Stimulated activated CD4-positive, alpha-beta T cell treated with anti-CD3 and anti-CD28 coated beads, TNF-alpha, amount 100 ng/mL, for 1 hour (primary cell): ENCODE data around the gene PNKP.

Experiments
- DNase-seq, 3 donors: peaks; one replicate each; pipeline ENCODE4 v3.0.0-alpha.2; 2020; ENCODE audit warnings: low read depth in 3 of 3, low spot score in 1 of 3

The PNKP gene

GRCh38 chr19:49876422-49877019 is 9.1 kb upstream of the PNKP start:
- DNase-seq: peak; percentile 94 to 96 (median 95)

DNA sequence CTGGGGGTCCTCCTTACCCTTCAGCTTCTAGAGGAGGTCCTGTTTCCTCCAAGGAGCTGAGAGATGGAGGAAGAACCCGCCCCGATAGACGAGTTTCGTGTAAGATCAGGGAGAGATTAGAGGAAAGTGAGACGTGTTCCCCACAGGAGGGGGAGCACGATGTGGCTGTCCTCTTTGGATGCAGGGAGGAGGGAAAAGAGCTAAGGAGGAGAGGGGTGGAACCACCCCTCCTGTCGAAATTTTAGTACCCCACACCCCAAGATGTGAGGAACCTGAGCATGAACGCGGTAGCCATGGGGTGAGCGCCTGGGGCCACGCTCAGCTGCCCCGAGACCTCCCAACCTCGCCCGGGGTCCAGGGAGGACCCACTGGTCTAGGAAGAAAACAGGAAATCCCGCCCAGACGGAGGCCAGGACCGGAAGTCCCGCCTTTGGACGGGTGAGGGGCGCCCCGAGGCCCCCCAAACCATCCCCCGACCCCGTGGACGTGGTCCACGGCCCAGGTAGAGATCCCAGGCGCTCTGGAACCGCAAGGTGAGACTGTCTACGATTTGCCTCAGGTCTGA is 8.6 kb upstream of the PNKP start:
- DNase-seq: peak in 2 of 3 donors; percentile 27 to 41

GRCh38 chr19:49875177-49875576 is 7.8 kb upstream of the PNKP start:
- DNase-seq: no peak

DNA sequence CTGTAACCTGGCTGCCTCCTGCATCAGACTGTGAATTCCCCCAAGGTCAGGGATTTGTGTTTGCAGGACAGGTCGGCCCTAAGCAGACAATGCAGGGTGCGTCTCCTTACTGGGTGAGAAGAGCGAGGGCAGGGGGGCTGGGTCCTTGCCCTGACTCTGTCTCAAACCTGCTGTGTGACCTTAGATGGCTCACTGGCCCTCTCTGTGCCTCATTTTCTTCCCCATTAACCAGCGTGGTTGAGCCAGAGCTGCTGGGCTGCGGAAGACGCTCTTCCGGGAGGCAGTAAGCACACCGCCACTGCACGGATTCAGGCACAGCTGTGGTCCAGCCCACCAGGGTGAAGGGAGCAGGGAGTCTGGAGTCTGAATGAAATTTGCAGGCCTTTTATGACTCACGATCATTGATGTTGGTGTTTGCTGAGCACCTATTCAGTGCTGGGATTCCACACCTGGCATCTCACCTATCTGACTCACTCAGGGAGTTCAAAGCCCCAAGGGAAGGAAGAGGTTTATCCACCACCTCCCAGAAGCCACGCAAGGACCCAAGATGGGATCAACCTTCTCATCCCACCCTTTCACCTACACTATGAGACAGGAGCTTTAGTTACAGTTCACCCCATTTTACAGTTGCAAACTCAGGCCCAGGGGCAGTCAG is 7.3 kb upstream of the PNKP start:
- DNase-seq: no peak

GRCh38 chr19:49873834-49874233 is 6.5 kb upstream of the PNKP start:
- no peak for DNase-seq

DNA sequence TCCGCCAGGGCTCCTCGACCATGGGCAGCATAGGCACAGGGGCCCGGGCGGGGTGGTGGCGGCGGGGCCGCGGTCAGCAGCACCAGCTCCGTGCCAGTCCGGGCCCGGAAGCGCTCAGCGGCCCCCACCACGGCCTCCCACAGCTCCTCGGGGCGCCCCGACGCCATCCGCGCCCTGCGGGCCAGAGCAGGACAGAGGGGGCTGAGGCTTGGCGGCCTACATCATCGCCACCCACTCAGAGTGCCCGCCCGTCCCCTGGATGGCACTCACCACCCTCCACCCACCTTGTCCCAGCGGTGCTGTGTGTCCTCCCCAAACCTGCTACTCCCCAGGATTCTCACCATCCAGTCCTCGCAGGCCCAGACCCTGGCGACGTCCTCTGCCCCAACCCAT is 5.7 kb upstream of the PNKP start:
- no peak for DNase-seq

DNA sequence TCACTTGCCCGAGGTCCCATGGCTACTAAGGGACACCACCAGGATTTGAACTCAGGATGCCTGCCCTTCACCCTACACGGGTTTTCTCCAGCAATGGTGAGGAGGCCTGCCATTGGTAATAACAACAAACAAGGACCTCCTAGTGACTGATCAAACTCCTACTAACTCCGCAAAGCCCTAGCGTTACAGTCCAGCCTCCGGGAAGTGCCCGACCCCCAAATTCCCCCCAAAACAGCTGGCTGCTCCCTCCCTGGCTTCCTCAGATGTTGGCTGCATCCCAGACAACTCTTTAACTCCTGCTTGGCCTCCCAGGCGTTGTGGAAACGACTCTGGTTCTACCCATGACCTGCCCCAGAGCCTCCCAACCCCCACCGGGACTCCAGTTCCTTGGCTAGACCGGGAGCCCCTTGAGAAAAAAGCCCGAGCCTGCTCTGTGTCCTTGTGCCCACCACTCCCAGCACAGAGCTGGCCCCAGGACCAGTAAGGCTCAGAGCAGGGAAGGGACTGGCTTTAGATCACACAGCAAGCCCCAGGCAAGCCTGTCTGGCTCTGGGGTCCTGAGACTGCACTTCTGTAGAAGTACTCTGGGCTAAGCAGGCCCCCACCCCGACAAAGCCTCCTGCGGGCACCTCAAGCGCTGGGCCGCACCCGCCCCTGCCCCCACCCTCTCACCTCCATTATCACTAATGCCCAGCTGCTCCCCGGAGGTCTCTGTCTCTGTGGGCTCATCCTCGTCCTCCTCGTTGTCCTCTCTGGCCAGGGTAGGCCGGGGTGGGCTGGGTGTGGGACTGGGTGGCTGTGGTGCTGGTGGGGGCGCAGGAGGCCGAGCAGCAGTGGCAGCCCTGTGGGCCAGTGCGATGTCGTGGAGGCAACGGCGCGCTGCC is 5.1 kb upstream of the PNKP start:
- no peak for DNase-seq

- DNase-seq: no peak
Measured at GRCh38 chr19:49871349-49871985, 4.1 kb upstream of the PNKP start.

DNA sequence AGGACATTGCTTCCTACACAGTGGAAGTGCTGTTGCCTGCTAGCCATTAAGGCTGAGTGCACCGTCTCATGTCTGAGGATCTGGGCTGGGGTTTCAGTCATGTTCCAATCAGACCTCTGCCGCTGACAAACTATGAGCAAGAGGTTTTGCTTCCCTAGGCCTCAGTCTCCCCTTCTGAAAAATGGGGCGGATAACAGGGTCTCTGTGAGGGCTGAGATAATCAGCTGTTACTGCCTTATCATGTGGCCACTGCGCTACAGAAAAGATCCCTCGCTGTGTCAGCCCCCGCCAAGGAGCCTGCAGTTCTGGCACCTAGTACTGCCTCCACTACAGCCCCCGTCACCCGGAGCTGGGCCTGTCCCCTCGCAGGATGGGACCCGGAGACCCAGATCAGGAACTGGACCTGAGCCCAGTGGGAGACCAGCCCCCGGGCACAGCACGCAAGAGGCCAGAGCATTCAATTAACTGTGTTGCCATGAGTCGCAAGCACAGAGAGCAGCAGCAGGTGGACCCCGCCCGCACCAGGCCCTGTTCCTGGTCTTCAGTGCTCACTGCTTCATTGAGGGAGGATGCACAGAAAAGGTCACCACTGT is 3.0 kb upstream of the PNKP start:
- no peak for DNase-seq

DNA sequence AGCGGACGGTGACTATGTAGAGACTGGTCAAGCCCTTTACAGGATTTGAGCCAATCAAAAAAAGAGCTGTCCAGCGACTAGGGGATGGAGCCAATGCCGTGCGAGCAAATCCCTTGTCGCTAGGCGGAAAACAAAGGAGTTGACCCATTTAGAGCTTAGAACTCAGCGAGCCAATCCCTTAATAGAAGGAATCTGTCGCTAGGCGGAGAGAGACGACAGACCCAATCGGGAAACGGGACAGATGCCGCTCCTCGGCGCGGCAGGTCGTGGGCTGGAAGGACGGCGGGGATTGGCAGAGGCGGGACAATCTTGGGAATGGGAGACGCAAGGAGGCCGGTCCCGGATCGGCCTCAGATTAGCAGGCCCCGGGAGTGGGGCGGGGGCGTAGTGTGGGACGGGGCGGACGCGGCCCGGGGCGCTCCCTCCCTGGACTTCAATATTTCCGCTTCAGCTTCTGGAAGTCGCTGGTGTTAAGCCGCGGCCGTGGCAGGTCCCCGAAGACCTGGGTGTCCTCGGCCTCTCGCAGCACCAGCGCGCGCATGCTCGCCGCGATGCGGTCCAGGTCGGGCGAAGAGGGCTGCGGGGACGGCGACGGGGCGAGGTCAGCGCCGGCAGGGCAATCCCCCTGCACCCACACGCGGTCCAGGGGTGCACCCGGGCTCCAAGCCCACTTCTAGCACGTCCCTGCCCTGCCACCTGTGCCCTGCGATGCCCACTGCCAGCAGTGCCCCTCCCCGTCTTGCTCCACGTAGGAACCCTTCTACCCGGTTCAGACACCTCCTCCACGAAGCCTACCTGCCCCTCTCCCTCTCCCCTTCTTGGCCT is 2.3 kb upstream of the PNKP start:
- peak; percentile 71 to 82 (median 75) for DNase-seq

GRCh38 chr19:49869009-49869483 is 1.7 kb upstream of the PNKP start:
- DNase-seq: peak in 1 of 3 donors; percentile 62

DNA sequence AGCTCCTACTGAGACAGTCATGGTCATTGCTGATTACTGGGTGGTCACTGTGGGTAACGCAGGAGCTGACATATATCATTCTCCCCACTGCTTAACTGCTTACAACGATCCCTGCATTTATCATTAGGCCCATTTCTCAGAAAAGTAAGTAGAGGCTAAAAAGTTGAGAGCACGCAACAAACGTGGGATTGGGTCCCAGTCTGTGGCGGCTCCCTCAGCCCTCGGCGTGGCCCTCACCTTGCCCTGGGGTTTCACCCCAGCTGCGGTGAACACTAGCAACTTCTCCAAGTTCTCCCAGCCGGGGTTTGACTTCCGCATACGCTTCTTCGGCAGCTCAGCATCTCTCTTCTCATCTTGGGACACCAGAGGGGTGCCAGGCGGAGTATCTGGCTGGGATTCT is 2.5 kb downstream of the PNKP start:
- DNase-seq: no peak

GRCh38 chr19:49863935-49864320 is 3.4 kb downstream of the PNKP start:
- no peak for DNase-seq

DNA sequence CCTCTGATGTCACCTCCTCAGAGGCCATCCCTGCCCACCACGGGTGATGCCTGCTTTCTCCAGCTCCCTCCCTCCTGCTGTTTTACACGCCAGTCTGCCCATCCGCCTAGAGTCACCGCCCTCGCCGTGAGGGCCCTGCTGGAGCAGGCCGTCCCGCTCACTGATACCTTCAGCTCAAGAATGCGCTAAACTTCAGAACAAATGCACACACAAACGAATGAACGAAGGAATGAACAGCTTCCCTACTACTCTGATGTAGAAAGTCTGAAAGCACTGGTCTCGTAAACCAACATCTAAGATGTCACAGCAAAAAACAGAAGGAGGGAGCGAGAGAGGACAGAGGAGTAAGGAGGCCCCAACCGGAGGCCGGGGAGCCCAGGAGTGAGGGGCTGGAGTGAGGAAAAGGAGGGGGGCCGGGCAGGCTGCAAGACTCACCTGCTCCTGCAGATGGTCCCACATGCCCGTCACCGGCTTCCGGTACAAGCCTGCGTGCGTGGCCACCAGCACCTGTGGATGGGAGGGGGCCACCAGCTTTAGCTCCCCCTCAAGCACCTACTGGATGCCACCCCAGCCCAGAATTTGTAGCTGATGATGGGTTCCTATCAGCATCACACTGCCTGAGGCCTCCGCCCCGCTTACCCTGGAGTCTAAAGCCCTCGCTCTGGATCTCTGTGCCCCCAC is 4.0 kb downstream of the PNKP start:
- no peak for DNase-seq

DNA sequence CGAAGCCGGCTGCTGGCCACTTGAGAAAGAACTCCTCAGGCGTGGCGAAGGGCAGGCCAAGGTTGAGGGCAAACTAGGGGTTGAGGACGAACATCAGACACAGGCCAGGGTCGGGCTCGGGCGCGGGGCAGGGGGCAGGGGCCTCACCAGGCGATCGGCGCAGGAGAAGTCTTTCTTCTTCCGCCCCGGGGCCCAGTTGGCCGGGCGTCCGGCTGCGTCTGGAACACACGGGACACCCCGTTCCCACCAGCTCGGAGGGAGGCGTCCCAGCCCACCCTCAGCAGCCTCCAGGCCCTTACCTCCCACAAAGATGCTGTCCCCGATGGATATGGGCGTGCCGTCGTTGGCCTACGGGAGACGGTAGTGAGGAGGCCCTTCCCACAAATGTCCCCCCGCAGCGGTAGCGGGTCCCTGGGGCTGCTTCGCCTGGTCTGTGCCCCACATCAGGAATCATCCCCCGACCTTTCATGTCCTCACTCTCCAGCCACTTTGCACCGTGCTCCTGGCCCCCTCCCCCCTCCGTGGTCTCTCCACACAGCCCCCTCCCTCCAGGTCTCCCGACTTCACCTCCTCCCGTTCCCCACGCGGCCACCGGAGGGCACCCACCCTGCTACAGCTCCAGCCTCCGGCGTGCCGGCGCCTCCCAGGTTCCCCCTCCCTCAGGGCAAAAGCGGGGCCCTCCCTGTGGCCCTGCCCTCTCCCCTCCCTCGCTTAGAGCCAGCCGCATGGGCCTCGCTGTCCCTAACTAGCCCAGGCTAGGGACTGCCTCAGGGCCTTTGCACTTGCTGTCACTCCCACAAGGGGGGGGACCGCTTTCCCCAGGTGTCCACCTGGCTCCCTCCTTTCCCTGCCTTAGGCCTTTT is 4.8 kb downstream of the PNKP start:
- DNase-seq: no peak

- no peak for DNase-seq
Measured at GRCh38 chr19:49861541-49862378, 5.6 kb downstream of the PNKP start.

GRCh38 chr19:49861107-49861506 is 6.3 kb downstream of the PNKP start:
- no peak for DNase-seq
